Left lung (tissue), 10 donors: ENCODE measurements around the gene ASB2. TPM values are rescaled to one million over a fixed set of nuclear protein-coding genes. Genes with fewer than 3 reads are reported as not detected.

Source experiments
- ATAC-seq: fragments of 200-7000 bp; cut with Tn5 transposase; one replicate; pipeline ENCODE4 v1.9.1; 2020; ENCODE audit warnings: moderate library complexity
- DNase-seq, 4 donors: peaks; one replicate each; pipeline ENCODE4 v3.0.0-alpha.2; 2013 to 2020
- H3K27ac ChIP-seq, 2 donors: fragments of 200-600 bp; sonication (generic) in 1 of 2; one replicate each; pipeline versions ENCODE4 v1.5.0 to v1.8.0; 2020 to 2021
- H3K27me3 ChIP-seq, 2 donors: fragments of 200-600 bp; sonication (generic) in 1 of 2; one replicate each; pipeline versions ENCODE4 v1.5.0 to v1.8.0; 2020 to 2021
- H3K36me3 ChIP-seq, 2 donors: fragments of 200-600 bp; sonication (generic) in 1 of 2; one replicate each; pipeline versions ENCODE4 v1.5.0 to v1.8.0; 2020 to 2021
- H3K4me1 ChIP-seq, 2 donors: fragments of 200-600 bp; one replicate each; pipeline ENCODE4 v1.8.0; 2021
- H3K4me3 ChIP-seq, 2 donors: fragments of 200-600 bp; sonication (generic) in 1 of 2; one replicate each; pipeline versions ENCODE4 v1.5.0 to v1.8.0; 2020 to 2021; ENCODE audit warnings: mild to moderate bottlenecking in 1 of 2
- H3K9me3 ChIP-seq, 2 donors: fragments of 200-600 bp; sonication (generic) in 1 of 2; one replicate each; pipeline versions ENCODE4 v1.5.0 to v1.8.0; 2020 to 2021
- intact Hi-C, 2 donors: fragments of 100-400 bp; cut with DNase I; formaldehyde crosslinking; loops; one replicate each; pipeline versions ENCODE4 v1.11.2 to v1.14.2; 2022
- polyA plus RNA-seq, 6 donors: library from polyadenylated mRNA; unstranded; fragments of 120-200 nt; gene quantifications; one replicate each; pipeline ENCODE4 v1.2.1, GENCODE V29; 2013; ENCODE audit not compliant: insufficient read length in 6 of 6
- total RNA-seq, 2 donors: library from RNA; stranded (reverse); fragmentation: NEBNext Ultra II Directional; extraction: Animal tissue kit (Norgen Biotek cat#: 25700); gene quantifications; one replicate each; pipeline ENCODE4 v1.2.1, GENCODE V29; 2021
- TF ChIP-seq, protein P1 (sequence below), 2 donors: fragments of 200-600 bp; sonication (generic) in 1 of 2; IDR thresholded peaks; one replicate each; pipeline versions ENCODE4 v1.5.0 to v1.8.0; 2021; ENCODE audit warnings: antibody characterized with exemption in 2 of 2
- donor health status: DM: no; HTN: yes; CAD: no.
- donor health status: DM: no; HTN: no; CAD: no.

ASB2 gene
- total and polyA plus RNA-seq, 8 donors = 0.81 to 3.2 (median 1.6) TPM

DNA sequence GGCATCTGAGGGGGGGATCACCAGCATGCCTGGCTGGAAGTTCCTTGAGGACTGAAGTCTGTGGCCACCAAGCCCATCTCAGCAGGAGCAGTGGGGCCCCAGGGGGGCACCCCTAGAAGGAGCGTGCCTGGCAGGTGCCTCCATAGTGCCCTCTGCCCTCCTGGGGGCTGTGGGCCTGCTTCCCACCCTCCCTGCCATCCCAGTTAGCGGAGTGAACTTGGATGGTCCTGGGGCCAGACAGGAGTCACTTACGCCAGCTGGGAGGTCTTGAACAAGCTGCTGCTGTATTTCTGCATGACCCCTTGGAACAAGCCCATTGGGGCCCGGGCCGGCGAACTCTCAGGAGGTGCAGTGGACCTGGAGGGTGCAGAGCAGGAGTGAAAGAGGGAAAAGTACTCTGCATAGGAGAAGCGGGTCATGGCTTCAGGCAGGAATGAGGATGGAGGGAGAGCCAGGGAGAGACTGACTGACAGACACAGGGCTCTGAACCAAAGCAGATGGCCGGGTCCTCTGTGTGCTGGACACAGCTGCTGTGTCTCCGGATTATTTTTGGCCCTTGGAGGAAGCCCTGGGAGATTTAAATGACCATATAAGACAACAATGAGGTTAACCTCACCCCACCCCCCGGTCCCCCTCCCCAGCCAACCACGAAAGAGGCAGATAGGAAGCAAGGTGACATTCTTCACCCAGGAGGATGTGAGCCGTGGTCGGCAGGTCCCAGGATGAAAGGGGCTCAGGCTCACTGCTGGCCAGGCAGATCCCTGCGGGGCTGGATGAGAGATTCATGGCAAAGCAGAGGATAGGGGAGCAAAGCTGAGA, 19.6 kb downstream of the ASB2 start:
- TF ChIP-seq, protein P1, sequence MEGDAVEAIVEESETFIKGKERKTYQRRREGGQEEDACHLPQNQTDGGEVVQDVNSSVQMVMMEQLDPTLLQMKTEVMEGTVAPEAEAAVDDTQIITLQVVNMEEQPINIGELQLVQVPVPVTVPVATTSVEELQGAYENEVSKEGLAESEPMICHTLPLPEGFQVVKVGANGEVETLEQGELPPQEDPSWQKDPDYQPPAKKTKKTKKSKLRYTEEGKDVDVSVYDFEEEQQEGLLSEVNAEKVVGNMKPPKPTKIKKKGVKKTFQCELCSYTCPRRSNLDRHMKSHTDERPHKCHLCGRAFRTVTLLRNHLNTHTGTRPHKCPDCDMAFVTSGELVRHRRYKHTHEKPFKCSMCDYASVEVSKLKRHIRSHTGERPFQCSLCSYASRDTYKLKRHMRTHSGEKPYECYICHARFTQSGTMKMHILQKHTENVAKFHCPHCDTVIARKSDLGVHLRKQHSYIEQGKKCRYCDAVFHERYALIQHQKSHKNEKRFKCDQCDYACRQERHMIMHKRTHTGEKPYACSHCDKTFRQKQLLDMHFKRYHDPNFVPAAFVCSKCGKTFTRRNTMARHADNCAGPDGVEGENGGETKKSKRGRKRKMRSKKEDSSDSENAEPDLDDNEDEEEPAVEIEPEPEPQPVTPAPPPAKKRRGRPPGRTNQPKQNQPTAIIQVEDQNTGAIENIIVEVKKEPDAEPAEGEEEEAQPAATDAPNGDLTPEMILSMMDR (IDR thresholded peaks at IDR 0.05) = no peak
- H3K4me1 ChIP-seq = peaks cover 7 to 51% of the 10 kb centered on the region in 2 donors
- peaks cover 0 to 7% of the 10 kb centered on the region in 2 donors for H3K27me3 ChIP-seq
- intact Hi-C loops = no loop called here
- DNase-seq = no peak
- H3K4me3 ChIP-seq = no peak overlapping the region
- no peaks in the 10 kb centered on the region for H3K36me3 ChIP-seq
- no peaks in the 10 kb centered on the region for H3K9me3 ChIP-seq
- no peak for ATAC-seq
- H3K27ac ChIP-seq = no peak overlapping the region

DNA sequence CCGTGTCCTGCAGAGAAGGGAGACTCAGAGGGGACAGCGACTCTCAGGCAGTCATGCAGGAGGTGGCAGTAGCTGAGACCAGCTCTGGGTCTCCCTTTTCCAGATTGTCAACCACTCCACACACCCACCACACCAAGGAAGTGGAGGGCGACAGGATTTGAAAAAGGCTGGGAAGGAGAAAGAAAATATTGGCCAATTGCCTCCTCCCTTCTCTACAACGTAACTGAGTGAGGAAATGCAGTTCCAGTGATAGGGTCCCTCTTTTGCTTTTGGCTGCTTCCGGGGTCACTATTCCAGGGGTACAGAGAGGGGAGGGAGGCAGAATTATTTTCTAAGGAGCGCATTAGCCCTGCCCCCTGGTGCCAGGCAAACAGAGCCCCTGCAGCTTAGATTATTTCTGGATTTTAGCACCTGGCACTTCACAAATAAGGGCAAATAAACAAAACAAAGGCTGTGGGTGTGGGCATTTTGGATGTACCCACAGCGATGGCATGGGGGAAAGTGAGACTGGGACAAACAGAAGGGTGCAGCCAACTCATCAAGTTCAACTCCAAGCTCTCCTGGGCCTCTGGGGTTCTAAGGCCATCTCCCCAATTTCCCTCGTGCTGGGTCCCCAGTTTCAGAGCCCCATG, 20.4 kb downstream of the ASB2 start:
- peaks cover 7 to 51% of the 10 kb centered on the region in 2 donors for H3K4me1 ChIP-seq
- DNase-seq (no peak), ATAC-seq (no peak)
- H3K4me3 ChIP-seq = no peak overlapping the region
- intact Hi-C loops = no loop called here
- TF ChIP-seq, protein P1 (IDR thresholded peaks at IDR 0.05) = no peak
- H3K27ac ChIP-seq = peak overlapping the region in 1 of 2 donors; percentile 76
- H3K27me3 ChIP-seq = peaks cover 0 to 7% of the 10 kb centered on the region in 2 donors
- H3K36me3 ChIP-seq = no peaks in the 10 kb centered on the region
- no peaks in the 10 kb centered on the region for H3K9me3 ChIP-seq

DNA sequence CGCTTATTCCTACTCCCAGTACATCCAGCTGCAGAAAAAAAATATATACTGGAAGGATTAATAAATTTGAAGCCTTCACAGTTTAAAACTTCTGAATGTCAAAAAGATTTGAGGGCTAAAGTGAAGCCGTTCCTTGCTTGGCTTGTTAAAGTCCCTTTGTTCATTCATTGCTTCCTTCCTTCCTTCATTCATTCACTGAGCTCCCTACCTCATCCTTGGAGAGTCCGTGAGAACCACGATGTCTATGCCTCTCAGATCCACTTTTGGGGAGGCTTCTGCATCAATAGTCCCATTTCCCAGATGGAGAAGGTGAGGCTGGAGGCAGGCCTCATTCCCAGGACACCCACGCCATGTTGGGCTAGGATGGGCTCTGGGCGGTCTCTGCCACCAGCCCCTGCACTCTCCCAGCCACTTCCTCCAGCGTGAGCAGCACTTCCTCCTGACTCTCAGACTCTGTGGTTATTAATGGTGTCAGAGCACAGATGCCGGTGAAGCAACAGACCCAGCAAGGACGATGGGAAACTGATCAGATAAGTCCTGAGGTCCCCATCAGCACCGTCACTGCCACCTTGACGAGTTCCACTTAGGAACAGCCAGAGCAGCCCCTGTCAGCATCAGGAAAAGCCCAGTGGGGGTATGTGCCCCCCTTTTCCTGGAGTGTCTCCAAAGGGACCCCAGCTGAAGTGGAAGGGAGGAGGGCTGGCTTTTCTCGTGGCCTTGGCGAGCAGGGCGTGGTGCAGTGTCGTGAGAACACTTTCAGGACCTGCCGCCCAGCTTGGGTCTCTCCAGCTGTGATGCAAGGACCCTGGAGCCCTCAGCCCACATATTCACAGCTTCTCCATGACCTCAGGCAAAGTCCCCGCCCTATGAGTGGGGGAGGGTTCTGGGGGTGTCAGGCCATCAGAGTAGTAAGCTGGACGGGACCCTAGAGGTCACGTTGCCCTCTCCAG, 21.2 kb downstream of the ASB2 start:
- peak overlapping the region in 1 of 2 donors; percentile 76 for H3K27ac ChIP-seq
- peaks cover 7 to 51% of the 10 kb centered on the region in 2 donors for H3K4me1 ChIP-seq

DNA sequence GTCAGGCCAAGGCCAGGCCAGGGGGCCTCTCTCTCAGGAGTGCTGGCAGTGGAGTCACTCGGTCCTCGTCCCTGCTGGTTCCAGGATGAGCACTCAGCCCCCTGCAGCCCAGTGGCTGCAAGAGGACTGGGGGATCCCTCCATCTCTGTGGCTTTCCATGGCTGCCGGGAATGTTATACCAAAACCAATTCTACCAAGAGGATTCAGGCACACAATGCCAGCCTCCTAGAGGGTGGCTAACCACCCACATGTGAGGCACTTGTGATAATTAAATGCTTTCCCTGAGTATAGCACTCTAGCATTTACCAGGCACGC, 21.9 kb downstream of the ASB2 start:
- Histone ChIP-seq H3K36me3 (no peaks in the 10 kb centered on the region), H3K27me3 (peaks cover 0 to 7% of the 10 kb centered on the region in 2 donors), H3K4me1 (peaks cover 6 to 44% of the 10 kb centered on the region in 2 donors), H3K9me3 (no peaks in the 10 kb centered on the region), H3K27ac (no peak overlapping the region), H3K4me3 (no peak overlapping the region)
- TF ChIP-seq, protein P1 (IDR thresholded peaks at IDR 0.05) = no peak
- ATAC-seq = no peak
- no peak for DNase-seq
- intact Hi-C loops = no loop called here

More for the DNA sequence above, 21.2 kb downstream of the ASB2 start:
- Histone ChIP-seq H3K27me3 (peaks cover 0 to 7% of the 10 kb centered on the region in 2 donors), H3K9me3 (no peaks in the 10 kb centered on the region), H3K36me3 (no peaks in the 10 kb centered on the region), H3K4me3 (no peak overlapping the region)
- peak; percentile 53 for ATAC-seq
- TF ChIP-seq, protein P1 (IDR thresholded peaks at IDR 0.05) = no peak
- peak in 2 of 4 donors; percentile 53 to 73 for DNase-seq
- intact Hi-C loops = no loop called here
